GM12878 (cell line): ENCODE results near the gene PRRT3. TPM values are rescaled to one million over a fixed set of nuclear protein-coding genes. Genes with fewer than 3 reads are reported as not detected.

Experiments used
- ATAC-seq: fragments of 200-7000 bp; cut with Tn5 transposase; 3 replicates; pipeline ENCODE4 v1.9.1; 2020; ENCODE audit warnings: mild to moderate bottlenecking, moderate library complexity
- BruUV-seq: library from RNA; stranded (reverse); fragments of 400-500 nt; replicated peaks from 2 replicates; lab custom pipeline; 2021; lab: Mats Ljungman, UMichigan
- CTCF ChIA-PET: fragments of 300-600 bp; sonication (Branson Sonifier 250); formaldehyde crosslinking; extraction: SDS; loops from one replicate; lab custom pipeline; 2021; ENCODE audit warnings: inconsistent platforms; lab: Yijun Ruan, JAX
- POLR2A ChIA-PET: fragments of 350-600 bp; formaldehyde crosslinking; extraction: SDS; loops from one replicate; lab custom pipeline; 2021; ENCODE audit warnings: inconsistent platforms; lab: Charles Lee
- RAD21 ChIA-PET: fragments of 300-600 bp; sonication (Branson Sonifier 250); formaldehyde crosslinking; loops from one replicate; lab custom pipeline; 2023; ENCODE audit warnings: antibody characterized with exemption; ENCODE audit not compliant: unreplicated experiment; lab: Charles Lee
- SMC1A ChIA-PET: fragments of 300-600 bp; sonication (Branson Sonifier 250); formaldehyde crosslinking; loops from one replicate; lab custom pipeline; 2023; ENCODE audit not compliant: unreplicated experiment, uncharacterized antibody; lab: Charles Lee
- DNase-seq: peaks from one replicate; pipeline ENCODE4 v3.0.0-alpha.2; 2011; ENCODE audit warnings: low read depth, low spot score
- FAIRE-seq: peaks from 3 replicates; lab custom pipeline; 2011; peaks lifted over from hg19 to GRCh38; lab: Jason Lieb, UNC
- H2AFZ ChIP-seq: 2 replicates; pipeline ENCODE4 v1.6.0; 2011; ENCODE audit warnings: low read depth, low read length, control low read depth; ENCODE audit not compliant: control insufficient read depth
- H3K27ac ChIP-seq: 2 replicates; pipeline ENCODE4 v1.5.1; 2011; ENCODE audit warnings: control low read depth; ENCODE audit not compliant: control insufficient read depth, insufficient read depth
- H3K27me3 ChIP-seq, 2 experiments: replicated peaks in 1 of 2; 2 replicates each; pipeline versions ENCODE4 v1.6.0 to v1.6.1; 2011; ENCODE audit warnings: low read length in 1 of 2; ENCODE audit not compliant: control insufficient read depth in 2 of 2, insufficient read depth in 2 of 2
- H3K36me3 ChIP-seq, 2 experiments: 2 replicates each; pipeline ENCODE4 v1.5.1; 2011; ENCODE audit warnings: low read length in 1 of 2; ENCODE audit not compliant: control insufficient read depth in 2 of 2, insufficient read depth in 2 of 2
- H3K4me1 ChIP-seq: 2 replicates; pipeline ENCODE4 v1.6.1; 2011; ENCODE audit warnings: mild to moderate bottlenecking, low read length, moderate library complexity, mixed read lengths; ENCODE audit not compliant: control insufficient read depth, insufficient read depth
- H3K4me2 ChIP-seq: 2 replicates; pipeline ENCODE4 v1.6.0; 2011; ENCODE audit warnings: control low read depth; ENCODE audit not compliant: control insufficient read depth, insufficient read depth
- H3K4me3 ChIP-seq: fragments of 200-600 bp; sonication (generic); 2 replicates; pipeline ENCODE4 v1.5.1; 2016
- H3K79me2 ChIP-seq: 2 replicates; pipeline ENCODE4 v1.6.0; 2011; ENCODE audit warnings: low read length; ENCODE audit not compliant: control insufficient read depth, insufficient read depth
- H3K9ac ChIP-seq: 2 replicates; pipeline ENCODE4 v1.8.0; 2011; ENCODE audit warnings: low read length, control low read depth, mixed read lengths; ENCODE audit not compliant: control insufficient read depth, insufficient read depth
- H3K9me3 ChIP-seq: replicated peaks from 3 replicates; pipeline ENCODE4 v1.5.1; 2011; ENCODE audit warnings: mild to moderate bottlenecking, low read length; ENCODE audit not compliant: control insufficient read depth, insufficient read depth
- H4K20me1 ChIP-seq: 2 replicates; pipeline ENCODE4 v1.6.0; 2011; ENCODE audit not compliant: control insufficient read depth, insufficient read depth
- BCL3 ChIP-seq: IDR thresholded peaks from 2 replicates; pipeline ENCODE4 v1.6.1; 2011; ENCODE audit warnings: borderline replicate concordance, low read depth, mild to moderate bottlenecking, moderate library complexity, low read length; ENCODE audit not compliant: insufficient read depth, poor library complexity, severe bottlenecking
- CHD1 ChIP-seq: IDR thresholded peaks from 2 replicates; pipeline ENCODE4 v1.6.1; 2012; ENCODE audit warnings: low read depth, low read length, improper control_type of control experiment
- CTCF ChIP-seq, 3 experiments: IDR thresholded peaks in 2 of 3; conservative IDR thresholded peaks in 1 of 3; 2 replicates each; pipeline ENCODE4 v1.5.1; 2011; ENCODE audit warnings: low read depth in 3 of 3, low read length in 3 of 3, mild to moderate bottlenecking in 3 of 3, control low read depth in 2 of 3, moderate library complexity in 2 of 3, inconsistent platforms in 1 of 3, mixed read lengths in 1 of 3; ENCODE audit not compliant: control insufficient read depth in 2 of 3, insufficient read depth in 1 of 3; ENCODE audit errors: extremely low read depth in 1 of 3
- IRF5 ChIP-seq: fragments of 450-650 bp; IDR thresholded peaks from 2 replicates; pipeline ENCODE4 v1.6.1; 2017; ENCODE audit warnings: borderline replicate concordance
- KDM1A ChIP-seq: fragments of 200-600 bp; sonication (generic); IDR thresholded peaks from 2 replicates; pipeline ENCODE4 v1.6.1; 2016; ENCODE audit warnings: borderline replicate concordance
- NKRF ChIP-seq: fragments of 450-650 bp; conservative IDR thresholded peaks from 2 replicates; pipeline ENCODE4 v1.6.1; 2017; ENCODE audit warnings: mild to moderate bottlenecking, moderate library complexity
- SREBF1 ChIP-seq: IDR thresholded peaks from 2 replicates; pipeline ENCODE4 v1.6.1; 2012; ENCODE audit warnings: mild to moderate bottlenecking, low read length
- ZNF274 ChIP-seq: IDR thresholded peaks from one replicate; pipeline ENCODE4 v1.8.0; 2011; ENCODE audit not compliant: insufficient read length, insufficient read depth
- WGBS: methylation state at CpG from one replicate; pipeline ENCODE4 v1.1.6; 2016; ENCODE audit warnings: low lambda C conversion rate; ENCODE audit not compliant: insufficient replicate concordance, insufficient coverage; ENCODE audit errors: missing lambda C conversion rate; 5-methylcytosine and 5-hydroxymethylcytosine counted together
- in situ Hi-C: fragments of 300-500 bp; cut with MboI; formaldehyde crosslinking; loops from 9 replicates; pipeline ENCODE4 v1.14.3; 2018; ENCODE audit warnings: mixed read lengths
- intact Hi-C: fragments of 100-400 bp; cut with micrococcal nuclease; formaldehyde crosslinking; loops from one replicate; pipeline ENCODE4 v1.14.2; 2022; ENCODE audit not compliant: unreplicated experiment
- polyA plus RNA-seq, 11 experiments: library from polyadenylated mRNA; depleted of rRNA in 4 of 11; unstranded in 6 of 11; stranded (reverse) in 5 of 11; fragments of >200 nt; fragmentation: Nextera tagmentation in 4 of 11; fragmentation: Illumina TruSeq in 1 of 11; extraction: Ambion mirVana in 4 of 11; extraction: Trizol in 1 of 11; gene quantifications; 1 replicate in 1 of 11; 2 replicates in 10 of 11; pipeline versions ENCODE4 v1.2.1 to v1.2.3, GENCODE V29; 2011 to 2016; ENCODE audit warnings: inconsistent platforms in 2 of 11, missing spikeins in 2 of 11, low read depth in 1 of 11
- total RNA-seq, 4 experiments: library from RNA; depleted of rRNA in 3 of 4; stranded (reverse); fragments of >200 nt in 3 of 4; fragmentation: Illumina TruSeq in 1 of 4; extraction: Trizol in 1 of 4; gene quantifications; 2 replicates each; pipeline versions ENCODE4 v1.2.1 to v1.2.3, GENCODE V29; 2013 to 2021

PRRT3 gene
- total and polyA plus RNA-seq, 10 of the 15 experiments (the other 5 are each of a cell fraction or from before 2014, with no cell fraction given): 0.53 to 18.0 (median 7.1) TPM

GRCh38 chr3:9914011-9914410, 38.2 kb downstream of the PRRT3 start:
- 100% methylated on average over 1 of the region's 1 CpG for WGBS
- ATAC-seq (no peak), DNase-seq (no peak), FAIRE-seq (no peak)
- intact Hi-C loops (no loop called here), in situ Hi-C loops (no loop called here)
- H3K79me2 ChIP-seq: no peaks in the 10 kb centered on the region
- H3K4me3 ChIP-seq: no peak overlapping the region
- POLR2A ChIA-PET: interaction anchor here (0.6 to 1.1 kb wide), 3 partner anchors 13 to 24 kb away, joined by 3 read pairs; no protein-coding TSS in a partner anchor
- H3K4me2 ChIP-seq: no peak overlapping the region
- H3K9me3 ChIP-seq: no peaks in the 10 kb centered on the region
- TF ChIP-seq ZNF274: no peak
- TF ChIP-seq IRF5: no peak
- RAD21 ChIA-PET: interaction anchor here (1.2 kb wide), 1 partner anchor 18 kb away, joined by 4 read pairs; no protein-coding TSS in a partner anchor
- SMC1A ChIA-PET: interaction anchor here (1.0 to 1.3 kb wide), 3 partner anchors 16 to 93 kb away, joined by 3 to 5 read pairs (median 3); no protein-coding TSS in a partner anchor
- H3K27me3 ChIP-seq: peaks cover 0 to 2% of the 10 kb centered on the region in 2 experiments; a peak in 1 of 4 replicates
- no peaks in the 10 kb centered on the region for H3K36me3 ChIP-seq
- H2AFZ ChIP-seq: no peak overlapping the region
- BruUV-seq: no TSS peak
- no peak overlapping the region for H3K27ac ChIP-seq
- H3K9ac ChIP-seq: no peak overlapping the region
- CTCF ChIA-PET: interaction anchor here (0.9 to 4.4 kb wide), 4 partner anchors 16 to 65 kb away, joined by 3 to 31 read pairs (median 3); partner anchors contain the start of gene CRELD1
- peaks cover 18% of the 10 kb centered on the region for H3K4me1 ChIP-seq
- no peaks in the 10 kb centered on the region for H4K20me1 ChIP-seq

- ChIA-PET POLR2A (interaction anchor here (0.6 to 1.1 kb wide), 2 partner anchors 14 to 24 kb away, joined by 3 read pairs; no protein-coding TSS in a partner anchor), SMC1A (interaction anchor here (0.8 to 1.5 kb wide), 5 partner anchors 8 to 93 kb away, joined by 3 to 5 read pairs (median 3); no protein-coding TSS in a partner anchor), RAD21 (interaction anchor here (1.2 kb wide), 1 partner anchor 19 kb away, joined by 4 read pairs; no protein-coding TSS in a partner anchor), CTCF (interaction anchor here (0.9 to 4.4 kb wide), 4 partner anchors 16 to 65 kb away, joined by 3 to 31 read pairs (median 3); partner anchors contain the start of gene CRELD1)
- H3K4me2 ChIP-seq: no peak overlapping the region
- peaks cover 0 to 2% of the 10 kb centered on the region in 2 experiments; a peak in 1 of 4 replicates for H3K27me3 ChIP-seq
- 57% methylated on average over 5 of the region's 5 CpGs for WGBS
- in situ Hi-C loops (no loop called here), intact Hi-C loops (no loop called here)
- BruUV-seq: no TSS peak
- ATAC-seq (no peak), FAIRE-seq (no peak), DNase-seq (no peak)
- no peak overlapping the region for H2AFZ ChIP-seq
- no peak overlapping the region for H3K9ac ChIP-seq
- H3K27ac ChIP-seq: no peak overlapping the region
- H3K36me3 ChIP-seq: no peaks in the 10 kb centered on the region
- no peak overlapping the region for H3K4me3 ChIP-seq
- H4K20me1 ChIP-seq: no peaks in the 10 kb centered on the region
- H3K4me1 ChIP-seq: peaks cover 18% of the 10 kb centered on the region
- no peaks in the 10 kb centered on the region for H3K79me2 ChIP-seq
- no peaks in the 10 kb centered on the region for H3K9me3 ChIP-seq
- TF ChIP-seq KDM1A (no peak), BCL3 (no peak), CHD1 (no peak), CTCF (IDR thresholded peaks at IDR 0.05 in 2 of 3, conservative IDR thresholded peaks at IDR 0.05 in 1 of 3; ENCODE audit: control insufficient read depth in 2 of 3, extremely low read depth in 1 of 3, insufficient read depth in 1 of 3, low read depth in 3 of 3, low read length in 3 of 3) (no peak), SREBF1 (no peak), NKRF (no peak)
These were observed 38.6 kb downstream of the PRRT3 start for GRCh38 chr3:9913601-9914000.
